Retina (tissue), 1 donor: Measurements from ENCODE around the gene MGLL.
"Not testable (repeated sequence)": the region's sequence is repeated elsewhere in the genome, so short reads cannot be mapped to it uniquely, and the experiment has no call there.

Experiments used
- DNase-seq: peaks from one replicate; pipeline ENCODE4 v3.0.0-alpha.2; 2016

Gene MGLL

GRCh38 chr3:127684871-127685707 is 137.2 kb downstream of the MGLL start:
- no peak for DNase-seq

- DNase-seq, result no peak
Measured at GRCh38 chr3:127682561-127682960, 139.8 kb downstream of the MGLL start.

- DNase-seq, result not testable (repeated sequence)
Measured at GRCh38 chr3:127682175-127682554, 140.2 kb downstream of the MGLL start.

- DNase-seq, result no peak
Measured at GRCh38 chr3:127680798-127681221, 141.5 kb downstream of the MGLL start.

GRCh38 chr3:127680146-127680661 is 142.1 kb downstream of the MGLL start:
- no peak for DNase-seq

- no peak for DNase-seq
Measured at GRCh38 chr3:127679534-127680145, 142.7 kb downstream of the MGLL start.

DNA sequence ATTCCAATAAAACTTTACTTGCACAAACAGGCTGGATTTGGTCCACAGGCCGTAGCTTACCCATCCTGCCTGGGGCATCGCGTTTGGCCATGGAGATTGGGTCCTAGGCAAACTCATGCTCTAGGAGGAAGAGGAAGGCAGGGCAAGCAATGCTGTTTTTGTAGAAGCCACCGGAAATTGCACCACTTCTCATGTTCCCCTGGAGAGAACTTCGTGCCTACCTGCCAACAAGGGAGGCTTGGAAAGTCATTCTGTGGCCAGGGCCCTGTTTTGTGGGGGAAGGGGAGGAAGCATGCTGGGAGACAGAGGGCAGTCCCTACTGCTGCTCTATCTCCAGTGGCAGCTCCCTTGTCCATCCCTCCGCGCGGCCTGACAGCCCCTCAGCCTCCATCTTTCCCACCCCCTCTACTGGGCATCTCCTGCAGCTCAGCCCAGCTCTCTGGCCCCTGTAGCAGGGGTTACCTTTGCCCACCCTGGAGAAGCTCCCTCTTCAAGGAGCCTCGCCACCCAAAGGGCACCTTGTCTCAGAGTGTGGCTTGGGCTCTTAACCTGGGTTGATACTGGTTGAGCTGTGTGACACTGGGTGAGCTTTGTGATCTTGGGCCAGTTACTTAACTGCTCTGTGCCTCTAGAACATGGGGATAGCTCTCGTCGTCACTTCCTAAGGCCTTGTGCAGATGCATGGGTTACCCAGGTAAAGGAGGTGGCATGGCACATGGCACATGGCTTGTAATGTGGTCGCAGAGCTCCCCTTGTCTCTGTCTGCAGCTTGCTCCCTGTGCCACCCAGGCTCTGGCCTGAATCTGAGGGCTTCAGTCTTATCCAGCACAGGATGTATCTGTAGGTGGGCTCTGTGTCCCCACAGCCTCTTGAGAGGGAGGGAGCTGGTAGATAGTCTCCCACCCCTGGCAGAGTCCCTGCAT is 143.4 kb downstream of the MGLL start:
- no peak for DNase-seq

- no peak for DNase-seq
Measured at GRCh38 chr3:127678315-127678599, 144.1 kb downstream of the MGLL start.

GRCh38 chr3:127677541-127678314 is 144.6 kb downstream of the MGLL start:
- DNase-seq, result no peak

- no peak for DNase-seq
Measured at GRCh38 chr3:127676921-127677351, 145.4 kb downstream of the MGLL start.

DNA sequence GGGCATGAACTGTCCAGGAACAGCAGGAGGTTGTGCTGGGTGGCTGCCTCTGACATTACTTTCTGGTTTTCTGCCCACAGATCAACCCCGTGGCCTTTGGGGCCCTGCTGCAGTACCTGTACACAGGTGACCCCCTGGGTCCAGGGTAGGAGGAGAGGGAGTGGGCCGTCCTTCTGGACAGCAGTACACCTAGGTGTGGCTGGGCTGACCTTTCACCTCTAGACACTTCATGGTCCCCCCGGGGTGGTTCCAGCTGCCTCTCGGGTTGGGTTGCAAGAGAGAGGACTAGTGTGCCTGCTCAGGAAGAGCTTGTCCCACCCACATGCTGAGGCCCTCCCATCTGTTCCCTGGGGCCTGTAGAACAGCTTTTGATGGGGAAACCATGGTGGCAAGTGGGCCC is 145.9 kb downstream of the MGLL start:
- DNase-seq, result no peak

GRCh38 chr3:127675651-127676391 is 146.5 kb downstream of the MGLL start:
- DNase-seq, result no peak

DNA sequence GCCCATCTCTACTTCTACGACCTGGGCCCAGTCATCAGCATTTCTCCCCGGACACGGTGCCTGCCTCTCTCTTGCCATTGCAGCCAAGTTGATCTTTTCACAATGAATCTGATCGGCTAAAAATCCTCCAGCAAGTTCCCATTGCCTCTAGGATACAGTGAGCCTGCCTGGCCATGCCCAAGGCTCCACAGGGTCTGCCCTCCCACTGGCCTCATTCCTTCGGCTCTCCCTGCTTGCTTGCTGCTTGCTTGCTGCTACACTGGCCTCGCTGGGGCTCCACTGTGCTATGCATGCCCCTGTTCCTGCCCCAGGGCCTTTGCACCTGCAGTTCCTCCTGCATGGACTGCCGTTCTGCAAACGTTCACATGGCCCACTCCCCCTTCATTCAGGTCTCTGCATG is 147.5 kb downstream of the MGLL start:
- DNase-seq, result no peak

- DNase-seq, result no peak
Measured at GRCh38 chr3:127674101-127674721, 148.1 kb downstream of the MGLL start.

- DNase-seq, result peak; percentile 73
Measured at GRCh38 chr3:127673191-127674100, 148.9 kb downstream of the MGLL start.

DNA sequence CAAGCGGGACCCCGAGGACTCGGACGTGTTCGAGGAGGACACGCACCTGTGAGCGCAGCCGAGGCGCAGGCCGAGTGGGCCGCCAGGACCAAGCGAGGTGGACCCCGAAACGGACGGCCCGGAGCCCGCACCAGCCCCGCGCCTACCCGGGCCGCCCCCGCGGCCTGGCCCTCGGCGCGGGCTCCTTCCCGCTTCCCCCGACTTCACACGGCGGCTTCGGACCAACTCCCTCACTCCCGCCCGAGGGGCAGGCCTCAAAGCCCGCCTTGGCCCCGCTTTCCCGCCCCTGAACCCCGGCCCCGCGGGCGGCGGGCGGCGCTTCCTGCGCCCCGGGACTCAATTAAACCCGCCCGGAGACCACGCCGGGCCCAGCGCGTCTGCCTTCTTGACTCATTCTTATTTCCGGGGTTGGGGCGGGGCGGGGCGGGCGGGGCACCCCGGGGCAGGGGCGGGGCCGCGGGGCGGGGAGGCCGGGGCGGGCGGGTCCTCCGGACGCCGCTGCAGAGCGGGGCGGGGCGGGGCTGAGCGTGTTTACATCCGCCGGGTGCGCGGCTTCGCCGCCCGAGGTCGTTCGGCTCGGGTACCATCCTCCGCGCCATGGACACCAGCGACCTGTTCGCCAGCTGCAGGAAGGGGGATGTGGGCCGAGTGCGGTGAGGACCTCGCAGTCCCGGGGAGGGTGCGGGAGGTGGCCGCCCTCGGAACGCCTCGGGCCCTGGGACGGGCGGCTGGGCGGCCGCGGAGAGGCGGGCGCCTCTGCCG is 149.7 kb downstream of the MGLL start, which contains the start of gene ABTB1:
TSS of gene ABTB1 (plus strand) at position 524 of the 762 bp plus-strand sequence. CDS start at position 598, 74 bp downstream.
- peak; percentile 81 for DNase-seq

DNA sequence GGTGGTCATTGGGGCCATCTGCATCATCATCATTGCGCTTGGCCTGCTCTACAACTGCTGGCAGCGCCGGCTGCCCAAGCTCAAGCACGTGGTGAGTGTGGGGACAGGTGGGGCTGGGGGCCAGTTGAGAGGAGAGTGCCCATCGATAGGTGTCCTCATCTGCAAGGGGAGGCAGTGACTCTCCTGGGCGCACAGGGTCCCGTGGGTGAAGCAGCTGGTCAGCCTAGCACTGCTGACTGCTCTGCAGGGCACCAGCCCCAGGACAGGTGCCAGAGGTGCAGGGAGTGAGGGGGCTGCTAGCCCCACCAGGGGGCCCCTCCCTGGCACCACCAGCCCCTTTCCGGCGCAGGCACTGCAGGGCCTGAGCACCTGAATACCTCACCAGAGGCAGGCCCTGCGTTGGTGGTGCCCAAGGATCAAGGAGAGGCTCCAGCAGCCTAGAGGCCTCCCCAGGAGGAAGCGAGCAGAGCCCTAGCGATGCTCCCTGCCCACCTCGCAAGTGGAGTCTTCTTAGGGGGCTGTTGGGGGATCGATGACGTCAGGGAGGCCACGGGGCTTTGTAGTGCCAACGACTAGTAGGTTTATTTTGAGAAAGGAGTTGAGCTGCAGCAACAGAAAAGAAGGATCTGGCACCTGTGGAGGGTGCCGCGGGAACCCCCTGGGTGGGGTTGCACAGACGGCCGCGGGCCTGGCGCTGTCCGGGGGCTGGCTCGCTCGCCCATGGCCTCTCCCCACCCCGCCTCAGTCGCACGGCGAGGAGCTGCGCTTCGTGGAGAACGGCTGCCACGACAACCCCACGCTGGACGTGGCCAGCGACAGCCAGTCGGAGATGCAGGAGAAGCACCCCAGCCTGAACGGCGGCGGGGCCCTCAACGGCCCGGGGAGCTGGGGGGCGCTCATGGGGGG is 150.5 kb downstream of the MGLL start:
- DNase-seq, result peak; percentile 69
